Esophagus squamous epithelium (tissue), 5 donors: ENCODE results near the gene EXOC1. TPM values are rescaled to one million over a fixed set of nuclear protein-coding genes. Genes with fewer than 3 reads are reported as not detected.

ENCODE experiments used
- DNase-seq: peaks from one replicate; lab custom pipeline; 2025; lab: John Stamatoyannopoulos, UW
- H3K27ac ChIP-seq, 4 donors: fragments of 200-600 bp; sonication (generic); one replicate each; pipeline ENCODE4 v1.5.1; 2016 to 2019; ENCODE audit warnings: mild to moderate bottlenecking in 1 of 4
- H3K27me3 ChIP-seq, 4 donors: fragments of 200-600 bp; sonication (generic); 1 replicate in 3 of 4; 2 replicates in 1 of 4; pipeline versions ENCODE4 v1.5.1 to v1.6.0; 2017 to 2021; ENCODE audit warnings: antibody characterized with exemption in 1 of 4
- H3K36me3 ChIP-seq, 3 donors: fragments of 200-600 bp; sonication (generic); one replicate each; pipeline ENCODE4 v1.5.1; 2016 to 2019
- H3K4me1 ChIP-seq, 3 donors: fragments of 200-600 bp; sonication (generic); one replicate each; pipeline ENCODE4 v1.5.1; 2017 to 2019
- H3K4me3 ChIP-seq, 4 donors: fragments of 200-600 bp; sonication (generic); 1 replicate in 3 of 4; 2 replicates in 1 of 4; pipeline ENCODE4 v1.5.1; 2016 to 2019; ENCODE audit warnings: mild to moderate bottlenecking in 2 of 4, moderate library complexity in 1 of 4
- H3K9me3 ChIP-seq, 3 donors: fragments of 200-600 bp; sonication (generic); one replicate each; pipeline ENCODE4 v1.5.1; 2016 to 2019
- CTCF ChIP-seq, 6 experiments: fragments of 450-650 bp in 4 of 6; fragments of 200-600 bp in 2 of 6; sonication (generic) in 2 of 6; IDR thresholded peaks; one replicate each; pipeline ENCODE4 v1.5.1; 2016 to 2019; ENCODE audit warnings: antibody characterized with exemption in 6 of 6, mild to moderate bottlenecking in 4 of 6, moderate library complexity in 4 of 6
- POLR2A ChIP-seq, 4 donors: fragments of 450-650 bp; IDR thresholded peaks; one replicate each; pipeline ENCODE4 v1.6.1; 2017; ENCODE audit warnings: antibody characterized with exemption in 4 of 4, mild to moderate bottlenecking in 4 of 4, moderate library complexity in 3 of 4
- WGBS, 2 donors: methylation state at CpG; one replicate each; pipeline ENCODE4 v1.1.5; 2018; 5-methylcytosine and 5-hydroxymethylcytosine counted together
- intact Hi-C: fragments of 100-400 bp; cut with DNase I; formaldehyde crosslinking; loops from one replicate; pipeline ENCODE4 v1.15.0; 2022
- total RNA-seq, 4 donors: library from RNA; depleted of rRNA; stranded (reverse); fragments of >200 nt; gene quantifications; one replicate each; pipeline ENCODE4 v1.1.0, GENCODE V29; 2016
- donor health status: DM: yes; HTN: yes; CAD: no.

EXOC1 gene
- total RNA-seq, 4 donors from 2014 or later = 28.5 to 43.7 (median 41.7) TPM

- H3K27me3 ChIP-seq = no peaks in the 10 kb centered on the region
- DNase-seq = no peak
- 85 to 96% methylated on average over 1 of the region's 1 CpG for WGBS, 2 donors
- H3K36me3 ChIP-seq = peaks cover 0 to 73% (median 0%) of the 10 kb centered on the region in 3 donors
- intact Hi-C loops = no loop called here
- peak overlapping the region; percentile 65 to 87 (median 80) for H3K27ac ChIP-seq
- TF ChIP-seq CTCF (IDR thresholded peaks at IDR 0.05) (no peak), POLR2A (IDR thresholded peaks at IDR 0.05) (no peak)
- no peak overlapping the region for H3K4me3 ChIP-seq
- peaks cover 11 to 33% (median 13%) of the 10 kb centered on the region in 3 donors for H3K4me1 ChIP-seq
- no peaks in the 10 kb centered on the region for H3K9me3 ChIP-seq
Measured at GRCh38 chr4:55864577-55865223, 11.3 kb downstream of the EXOC1 start.

GRCh38 chr4:55865228-55865806, 11.9 kb downstream of the EXOC1 start:
- TF ChIP-seq POLR2A (IDR thresholded peaks at IDR 0.05) (no peak), CTCF (IDR thresholded peaks at IDR 0.05) (no peak)
- H3K36me3 ChIP-seq = peaks cover 0 to 73% (median 0%) of the 10 kb centered on the region in 3 donors
- no peak for DNase-seq
- WGBS, 2 donors = 26 to 28% methylated on average over 2 of the region's 2 CpGs
- intact Hi-C loops = no loop called here
- H3K27me3 ChIP-seq = no peaks in the 10 kb centered on the region
- H3K4me3 ChIP-seq = no peak overlapping the region
- no peaks in the 10 kb centered on the region for H3K9me3 ChIP-seq
- H3K4me1 ChIP-seq = peaks cover 11 to 33% (median 13%) of the 10 kb centered on the region in 3 donors
- H3K27ac ChIP-seq = peak overlapping the region; percentile 65 to 87 (median 80)

GRCh38 chr4:55866290-55866907, 13.0 kb downstream of the EXOC1 start:
- H3K27ac ChIP-seq = peak overlapping the region; percentile 65 to 87 (median 80)
- no peak overlapping the region for H3K4me3 ChIP-seq
- H3K36me3 ChIP-seq = peaks cover 0 to 73% (median 3%) of the 10 kb centered on the region in 3 donors
- H3K9me3 ChIP-seq = no peaks in the 10 kb centered on the region
- H3K4me1 ChIP-seq = peaks cover 11 to 33% (median 13%) of the 10 kb centered on the region in 3 donors
- no peak for DNase-seq
- intact Hi-C loops = no loop called here
- H3K27me3 ChIP-seq = no peaks in the 10 kb centered on the region
- WGBS, 2 donors = 39 to 47% methylated on average over 2 of the region's 2 CpGs
- no peak for TF ChIP-seq CTCF (IDR thresholded peaks at IDR 0.05)
- no peak for TF ChIP-seq POLR2A (IDR thresholded peaks at IDR 0.05)

- intact Hi-C loops = no loop called here
- TF ChIP-seq CTCF (IDR thresholded peaks at IDR 0.05) = peak; percentile 59 to 91 (median 83)
- TF ChIP-seq POLR2A (IDR thresholded peaks at IDR 0.05) = no peak
- peak overlapping the region in 3 of 4 donors; percentile 68 to 87 (median 85) for H3K27ac ChIP-seq
Measured at GRCh38 chr4:55866973-55867574, 13.6 kb downstream of the EXOC1 start.

More at GRCh38 chr4:55866973-55867574, 13.6 kb downstream of the EXOC1 start:
- peaks cover 0 to 73% (median 3%) of the 10 kb centered on the region in 3 donors for H3K36me3 ChIP-seq
- peaks cover 11 to 33% (median 13%) of the 10 kb centered on the region in 3 donors for H3K4me1 ChIP-seq
- no peak overlapping the region for H3K4me3 ChIP-seq
- no peaks in the 10 kb centered on the region for H3K9me3 ChIP-seq
- DNase-seq = no peak
- WGBS, 2 donors = 10 to 11% methylated on average over 4 of the region's 4 CpGs
- no peaks in the 10 kb centered on the region for H3K27me3 ChIP-seq
